ENCODE measurements around the gene TNFRSF21. TPM values are rescaled to one million over a fixed set of nuclear protein-coding genes. Genes with fewer than 3 reads are reported as not detected.

TNFRSF21 gene
- total and polyA plus RNA-seq, 11 donors = 2.7 to 18.1 (median 5.6) TPM

GRCh38 chr6:47323887-47324286 lies 14.2 kb upstream of the TNFRSF21 start:
- Histone ChIP-seq H3K27me3 (peaks cover 0 to 25% (median 0%) of the 10 kb centered on the region in 9 donors), H3K27ac (no peak overlapping the region), H3K36me3 (no peaks in the 10 kb centered on the region), H3K4me3 (no peak overlapping the region), H3K9me3 (no peaks in the 10 kb centered on the region), H3K4me1 (no peaks in the 10 kb centered on the region)
- TF ChIP-seq CTCF (IDR thresholded peaks at IDR 0.05) = no peak
- TF ChIP-seq POLR2A (IDR thresholded peaks at IDR 0.05) = no peak
- WGBS, 4 donors = 64 to 89% (median 81%) methylated on average over 1 of the region's 1 CpG
- no peak for DNase-seq
- ATAC-seq = no peak
- intact Hi-C loops (cut with DNase I) = no loop called here

GRCh38 chr6:47323321-47323720 lies 13.6 kb upstream of the TNFRSF21 start:
- intact Hi-C loops (cut with DNase I) = no loop called here
- no peaks in the 10 kb centered on the region for H3K9me3 ChIP-seq
- no peak overlapping the region for H3K27ac ChIP-seq
- no peaks in the 10 kb centered on the region for H3K4me1 ChIP-seq
- no peak overlapping the region for H3K4me3 ChIP-seq
- TF ChIP-seq CTCF (IDR thresholded peaks at IDR 0.05) (no peak), POLR2A (IDR thresholded peaks at IDR 0.05) (no peak)
- WGBS, 4 donors = 23 to 41% (median 26%) methylated on average over 2 of the region's 2 CpGs
- peaks cover 0 to 25% (median 0%) of the 10 kb centered on the region in 9 donors for H3K27me3 ChIP-seq
- no peaks in the 10 kb centered on the region for H3K36me3 ChIP-seq
- ATAC-seq = no peak
- no peak for DNase-seq

DNA sequence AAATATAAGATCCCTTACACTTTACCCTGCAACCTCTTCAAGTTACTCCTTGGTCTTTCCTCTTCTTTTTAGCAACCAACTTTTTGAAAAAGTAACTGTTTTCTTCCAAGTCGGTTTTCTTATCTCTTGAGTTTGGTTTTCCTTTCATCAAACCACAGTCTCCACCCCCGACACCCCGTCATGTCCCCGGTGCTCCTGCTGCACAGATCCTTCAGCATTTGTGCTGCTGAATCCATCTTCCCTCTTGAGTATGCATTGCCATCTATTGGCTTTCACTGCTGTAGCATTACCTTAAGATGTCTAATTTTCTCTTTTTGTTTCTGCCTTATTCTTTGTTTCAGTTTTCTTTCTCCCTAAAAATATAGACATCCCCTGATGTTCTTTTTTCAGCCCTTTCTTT lies 11.9 kb upstream of the TNFRSF21 start:
- TF ChIP-seq POLR2A (IDR thresholded peaks at IDR 0.05) (no peak), CTCF (IDR thresholded peaks at IDR 0.05) (no peak)
- Histone ChIP-seq H3K4me1 (no peaks in the 10 kb centered on the region), H3K27ac (no peak overlapping the region), H3K9me3 (no peaks in the 10 kb centered on the region), H3K4me3 (no peak overlapping the region), H3K36me3 (no peaks in the 10 kb centered on the region), H3K27me3 (peaks cover 0 to 25% (median 0%) of the 10 kb centered on the region in 9 donors)
- DNase-seq (no peak), ATAC-seq (no peak)
- WGBS, 4 donors = 52 to 64% (median 57%) methylated on average over 4 of the region's 4 CpGs
- intact Hi-C loops (cut with DNase I) = no loop called here

DNA sequence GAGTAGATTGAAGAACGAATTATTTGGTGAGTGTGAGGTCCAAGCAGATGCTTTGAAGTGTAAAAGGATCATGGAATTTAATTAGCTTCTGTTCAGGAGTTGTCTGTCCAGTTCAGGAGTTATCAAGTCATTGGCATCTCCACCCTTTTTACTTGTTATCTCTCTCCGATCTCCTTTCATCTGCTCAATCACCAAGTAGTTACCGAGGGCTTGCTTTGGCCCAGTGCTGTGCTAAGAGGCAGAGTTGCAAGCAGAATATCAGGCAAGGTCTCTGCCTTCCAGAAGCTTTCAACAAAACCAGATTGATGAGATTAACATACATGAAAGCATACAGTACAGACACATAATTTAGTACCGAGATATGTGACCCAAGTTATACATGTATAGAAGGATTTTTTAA lies 10.2 kb upstream of the TNFRSF21 start:
- 54 to 73% (median 66%) methylated on average over 4 of the region's 4 CpGs for WGBS, 4 donors
- H3K36me3 ChIP-seq = no peaks in the 10 kb centered on the region
- ATAC-seq (no peak), DNase-seq (no peak)
- no peak overlapping the region for H3K4me3 ChIP-seq
- intact Hi-C loops (cut with DNase I) = loop anchor here in 3 of 10 donors (10.0 kb wide), 1 partner anchor 475 kb away; no protein-coding TSS in a partner anchor
- TF ChIP-seq CTCF (IDR thresholded peaks at IDR 0.05) (no peak), POLR2A (IDR thresholded peaks at IDR 0.05) (no peak)
- H3K27ac ChIP-seq = no peak overlapping the region
- no peaks in the 10 kb centered on the region for H3K4me1 ChIP-seq
- peaks cover 0 to 15% (median 0%) of the 10 kb centered on the region in 9 donors for H3K27me3 ChIP-seq
- H3K9me3 ChIP-seq = no peaks in the 10 kb centered on the region

Measured in heart left ventricle (tissue), 16 donors.